ENCODE results near the gene BABAM2.

The BABAM2 gene

DNA sequence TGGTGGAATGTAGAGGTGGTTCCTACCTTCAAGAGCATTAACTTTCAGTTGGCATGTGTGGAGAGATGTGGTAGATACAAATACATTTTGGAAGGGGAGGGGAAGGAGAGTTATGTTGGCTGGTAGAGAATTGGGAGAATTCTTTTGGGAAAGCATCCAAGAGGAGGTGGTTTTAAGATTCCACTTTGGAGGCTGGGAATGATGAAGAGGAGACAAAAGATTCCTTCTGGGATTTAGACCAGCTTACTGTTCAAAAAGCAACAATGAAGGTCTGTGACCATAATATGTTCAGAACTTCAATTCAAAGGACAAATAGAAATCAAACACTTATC, 381.4 kb downstream of the BABAM2 start:
- DNase-seq (ENCODE audit: low read depth in 2 of 2, low spot score in 1 of 2): no peak

DNA sequence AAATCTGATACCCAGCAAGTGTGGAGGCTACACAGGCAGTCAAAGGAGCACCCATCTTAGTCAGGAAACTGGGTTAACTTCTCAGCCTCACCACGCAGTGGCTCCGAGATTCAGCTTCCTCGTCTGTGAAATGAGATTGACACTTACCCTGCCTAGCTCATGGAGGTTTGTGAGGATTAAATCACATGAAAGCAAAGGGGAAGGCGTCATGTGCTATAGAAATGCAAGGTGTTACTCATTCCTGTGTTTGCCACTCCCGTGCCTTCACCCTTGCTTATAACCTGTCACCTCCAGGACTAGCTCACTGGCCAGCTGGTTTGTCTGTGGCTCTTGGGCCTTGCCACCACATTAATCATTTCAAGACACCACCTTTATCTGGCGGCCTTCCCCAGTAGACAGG, 383.2 kb downstream of the BABAM2 start:
- DNase-seq (ENCODE audit: low read depth in 2 of 2, low spot score in 1 of 2): no peak

DNA sequence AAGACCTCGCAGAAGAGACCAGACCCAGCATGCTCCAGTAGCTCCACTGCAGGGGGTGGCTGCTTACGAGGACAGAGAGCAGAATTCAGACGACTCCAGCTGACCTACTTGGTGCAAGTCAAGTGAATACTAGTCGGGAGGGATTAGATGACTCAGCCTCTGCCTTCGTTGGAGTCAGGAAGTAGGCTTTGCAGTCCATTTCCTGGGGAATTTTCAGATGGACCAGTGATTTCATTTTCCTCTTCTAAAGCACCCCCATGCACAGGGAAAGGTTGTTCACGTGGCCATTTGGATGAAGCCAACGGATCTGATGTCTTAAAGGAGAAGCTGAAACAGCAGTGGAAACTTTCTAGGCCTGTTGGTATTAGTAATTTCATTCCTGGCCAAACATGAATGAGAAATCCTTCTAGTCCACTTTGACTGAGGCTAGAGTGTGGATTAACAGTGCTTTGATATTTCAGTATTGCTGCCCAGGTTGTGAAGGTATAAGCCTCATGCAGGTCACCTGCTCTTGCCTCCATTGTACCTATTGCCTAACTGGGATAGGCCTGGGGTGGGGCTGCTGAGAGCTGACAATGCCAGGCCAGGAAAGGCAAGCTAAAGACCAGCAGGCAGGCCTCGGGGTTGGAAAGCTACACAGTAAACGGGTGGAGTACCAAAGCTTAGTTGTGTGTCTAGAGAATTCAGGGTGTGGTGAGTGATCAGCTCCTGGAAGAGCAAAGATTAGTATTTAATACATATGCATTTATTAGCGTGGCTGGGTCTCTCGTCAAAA, 384.6 kb downstream of the BABAM2 start:
- no peak for DNase-seq (ENCODE audit: low read depth in 2 of 2, low spot score in 1 of 2)

DNA sequence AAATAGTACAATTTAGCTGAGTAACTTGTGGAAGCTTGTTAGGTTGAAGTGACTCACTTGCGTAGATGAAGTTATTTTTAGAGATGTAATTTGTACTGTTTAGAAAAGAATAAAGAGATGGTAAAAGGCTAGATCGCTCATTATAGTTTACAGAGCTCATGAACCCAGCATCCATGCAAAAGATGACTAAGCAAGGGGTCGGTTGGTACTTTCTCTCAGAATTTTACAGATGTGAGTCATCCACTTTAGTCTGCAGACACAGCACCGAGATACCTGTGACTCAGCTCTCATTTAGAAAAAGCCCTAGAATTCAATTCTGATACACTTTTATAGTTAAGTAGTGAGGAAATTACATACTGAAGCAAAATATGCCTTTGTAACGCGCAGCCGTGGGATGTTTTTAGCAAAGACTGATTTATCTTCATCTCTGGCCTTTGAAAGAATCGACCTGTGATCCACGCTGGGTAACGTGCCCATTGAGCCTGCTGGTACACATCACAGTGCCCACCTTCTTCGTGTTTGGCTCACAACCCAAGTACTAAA, 385.6 kb downstream of the BABAM2 start:
- DNase-seq (ENCODE audit: low read depth in 2 of 2, low spot score in 1 of 2): no peak

DNA sequence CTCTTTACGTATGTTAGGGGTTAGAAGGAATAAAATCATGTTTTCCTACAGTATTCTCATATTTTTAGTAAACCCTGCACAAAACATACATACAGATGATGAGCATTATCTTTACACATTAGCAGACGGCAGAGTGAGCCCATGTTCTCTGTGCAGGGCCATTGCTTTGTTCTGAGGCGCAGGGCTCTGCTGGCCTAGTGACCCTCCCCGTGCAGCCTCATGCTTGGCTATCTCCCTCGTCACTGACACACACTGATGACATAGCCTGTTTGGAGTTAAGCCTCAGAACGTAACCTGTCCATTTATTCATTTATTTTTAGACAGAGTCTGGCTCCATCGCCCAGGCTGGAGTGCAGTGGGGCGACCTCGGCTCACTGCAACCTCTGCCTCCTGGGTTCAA, 386.3 kb downstream of the BABAM2 start:
- DNase-seq (ENCODE audit: low read depth in 2 of 2, low spot score in 1 of 2): no peak

DNA sequence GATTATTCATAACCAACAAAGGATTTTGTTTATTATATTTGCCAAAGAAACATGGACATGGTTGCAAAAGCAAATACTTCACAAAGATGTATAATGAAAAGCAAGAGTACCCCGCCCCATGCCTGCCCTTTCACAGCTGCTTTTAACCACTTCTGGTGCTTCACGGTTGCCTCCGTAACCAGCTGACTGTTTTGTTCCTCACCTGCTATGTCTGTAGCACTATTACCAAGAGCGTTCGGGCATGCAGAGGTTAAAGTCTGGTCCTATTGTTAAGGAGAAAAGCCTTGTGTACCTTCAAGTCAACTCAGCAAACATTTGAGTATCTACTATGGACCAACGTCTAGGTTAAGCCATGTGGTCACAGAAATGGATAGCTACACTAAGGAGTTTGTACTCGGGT, 386.9 kb downstream of the BABAM2 start:
- no peak for DNase-seq (ENCODE audit: low read depth in 2 of 2, low spot score in 1 of 2)

DNA sequence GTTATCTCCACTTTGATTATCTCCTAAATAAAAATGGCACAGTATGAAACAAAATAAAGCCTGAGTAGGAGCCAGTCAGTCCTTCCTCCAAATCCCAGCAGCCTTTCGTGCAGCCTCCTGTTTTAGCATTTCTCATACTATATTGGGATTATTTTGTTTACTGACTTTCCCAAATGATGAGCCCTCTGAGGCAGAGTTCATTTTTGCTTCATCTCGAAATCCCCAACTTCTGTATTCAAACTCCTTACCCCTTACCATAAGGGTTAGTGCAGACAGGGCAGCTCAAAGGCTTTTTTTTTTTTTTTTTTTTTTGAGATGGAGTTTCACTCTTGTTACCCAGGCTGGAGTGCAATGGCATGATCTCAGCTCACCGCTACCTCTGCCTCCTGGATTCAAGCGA, 388.8 kb downstream of the BABAM2 start:
- DNase-seq (ENCODE audit: low read depth in 2 of 2, low spot score in 1 of 2): no peak

DNA sequence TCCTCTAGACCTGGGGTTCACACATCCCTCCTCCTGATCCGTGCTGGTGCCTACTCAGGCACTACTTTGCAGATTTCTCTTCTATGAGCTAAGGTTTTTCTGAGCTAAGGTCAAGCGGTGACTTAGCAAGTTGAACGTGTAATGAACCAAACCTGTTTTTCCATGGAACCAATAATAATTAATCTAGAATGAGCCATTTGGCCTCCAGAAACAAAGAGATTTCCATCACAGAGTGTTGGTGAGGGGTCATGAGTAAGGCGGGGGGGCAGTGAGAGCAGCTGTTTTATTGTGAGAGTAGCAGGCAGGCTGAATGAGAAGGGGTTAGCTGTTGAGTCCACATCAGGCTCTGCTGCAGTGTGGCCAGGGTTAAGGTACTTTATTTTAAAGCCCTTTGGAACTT, 390.1 kb downstream of the BABAM2 start:
- DNase-seq (ENCODE audit: low read depth in 2 of 2, low spot score in 1 of 2): no peak

DNA sequence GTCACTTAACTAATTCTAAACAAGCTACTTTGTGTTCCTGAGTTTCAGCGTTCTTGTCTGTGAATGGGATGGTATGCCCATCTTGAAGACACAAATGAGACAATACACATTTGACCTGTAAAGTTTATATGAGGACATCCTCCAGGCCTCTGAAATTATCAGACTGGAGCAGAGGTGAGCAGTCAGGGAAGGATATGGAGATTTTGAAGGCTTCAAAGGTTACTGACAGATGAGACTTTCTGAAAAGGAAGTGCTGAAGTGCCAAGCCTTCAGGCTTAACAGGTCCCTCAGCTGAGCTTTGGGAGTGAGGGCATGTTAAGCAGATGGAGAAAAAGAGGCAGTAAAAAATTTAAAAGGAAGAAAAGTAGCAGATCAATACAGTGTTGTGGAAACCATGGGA, 391.2 kb downstream of the BABAM2 start:
- no peak for DNase-seq (ENCODE audit: low read depth in 2 of 2, low spot score in 1 of 2)

DNA sequence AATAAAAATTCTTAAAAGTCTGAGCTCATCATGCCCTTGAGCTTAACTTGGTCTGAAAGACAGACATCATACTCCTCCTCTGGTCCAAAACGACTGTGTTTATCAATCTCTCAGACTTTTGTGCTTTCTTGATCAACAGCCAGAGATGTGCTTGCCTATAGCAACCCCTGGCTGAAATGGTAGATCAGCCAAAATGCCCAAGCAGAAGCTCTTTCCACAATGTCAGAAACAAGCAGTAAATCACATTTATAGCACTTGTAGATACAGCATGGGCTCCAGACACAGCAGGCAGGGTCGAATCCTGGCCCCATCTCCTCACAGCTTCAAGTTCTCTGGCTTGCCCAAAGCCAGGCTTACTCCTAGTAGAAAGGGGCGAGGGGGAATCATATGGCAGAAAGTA, 391.7 kb downstream of the BABAM2 start:
- no peak for DNase-seq (ENCODE audit: low read depth in 2 of 2, low spot score in 1 of 2)

DNA sequence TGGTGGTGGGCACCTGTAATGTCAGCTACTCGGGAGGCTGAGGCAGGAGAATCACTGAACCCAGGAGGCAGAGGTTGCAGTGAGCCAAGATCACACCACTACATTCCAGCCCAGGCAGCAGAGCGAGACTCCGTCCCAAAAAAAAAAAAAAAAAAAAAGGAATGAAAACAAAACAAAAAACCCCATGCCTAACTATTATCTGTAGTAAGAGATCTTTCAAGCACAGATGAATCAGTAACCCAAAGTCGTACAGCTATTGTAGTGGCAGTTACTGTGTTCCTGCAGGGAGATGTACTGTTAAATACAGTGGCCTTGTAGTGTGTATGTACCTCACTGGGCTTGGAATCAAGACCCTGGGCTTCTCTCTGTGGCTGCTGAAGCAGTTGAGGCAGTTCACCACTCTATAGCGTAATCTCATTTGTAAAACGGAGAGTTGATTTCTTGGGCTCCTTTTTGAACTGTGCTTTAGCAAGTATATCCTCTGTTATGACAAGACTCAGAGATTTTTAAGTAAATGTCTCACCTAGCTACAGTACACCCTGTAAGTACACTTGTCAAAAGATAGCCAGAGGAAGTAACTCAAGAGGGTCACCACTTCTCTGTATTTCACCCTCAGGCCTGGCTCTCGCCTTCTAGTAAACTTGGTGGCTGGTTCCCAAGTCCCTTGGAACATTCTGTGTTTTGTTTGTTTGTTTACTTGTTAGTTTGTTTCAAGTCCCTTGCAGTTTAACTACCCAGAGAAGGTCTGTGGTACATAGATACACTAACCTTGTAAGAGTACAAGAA, 392.5 kb downstream of the BABAM2 start:
- no peak for DNase-seq (ENCODE audit: low read depth in 2 of 2, low spot score in 1 of 2)

DNA sequence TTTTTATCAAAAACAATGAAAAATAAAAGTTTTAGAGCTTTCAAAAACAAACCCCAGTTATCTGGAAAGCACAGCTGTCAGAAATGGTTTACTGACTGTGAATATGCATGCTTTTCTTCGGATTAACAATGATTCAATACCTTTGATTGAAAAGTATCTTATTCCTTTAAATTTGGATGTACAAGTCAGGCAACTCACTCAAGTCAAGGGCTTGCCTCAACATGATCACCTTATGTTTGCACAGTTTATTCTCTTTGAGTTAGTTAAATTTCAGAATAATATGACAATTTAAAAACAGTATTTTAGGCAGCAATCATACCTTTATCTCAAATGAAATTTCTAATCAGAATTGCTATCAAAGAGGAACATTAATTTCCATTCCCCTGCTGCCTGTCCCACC, 393.3 kb downstream of the BABAM2 start:
- DNase-seq (ENCODE audit: low read depth in 2 of 2, low spot score in 1 of 2): no peak

DNA sequence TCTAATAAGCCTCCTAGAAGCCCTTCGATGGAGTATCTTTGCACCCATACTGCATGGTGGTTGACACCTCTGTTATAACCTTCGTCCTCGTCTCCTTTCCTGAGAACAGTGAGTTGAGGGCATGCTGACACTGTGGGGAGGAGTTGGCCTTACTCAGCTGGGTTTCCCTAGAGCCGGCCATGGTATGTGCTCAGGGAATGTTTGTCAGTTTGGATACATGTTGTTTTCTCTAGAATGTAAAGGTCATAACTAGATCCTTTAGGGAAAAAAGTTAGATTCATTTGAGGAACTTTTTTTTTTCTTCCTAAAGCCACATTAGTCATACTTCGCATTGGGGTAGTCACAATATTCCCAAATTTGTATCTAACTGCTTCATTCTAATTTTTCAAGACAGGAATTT, 396.1 kb downstream of the BABAM2 start:
- DNase-seq (ENCODE audit: low read depth in 2 of 2, low spot score in 1 of 2): no peak

DNA sequence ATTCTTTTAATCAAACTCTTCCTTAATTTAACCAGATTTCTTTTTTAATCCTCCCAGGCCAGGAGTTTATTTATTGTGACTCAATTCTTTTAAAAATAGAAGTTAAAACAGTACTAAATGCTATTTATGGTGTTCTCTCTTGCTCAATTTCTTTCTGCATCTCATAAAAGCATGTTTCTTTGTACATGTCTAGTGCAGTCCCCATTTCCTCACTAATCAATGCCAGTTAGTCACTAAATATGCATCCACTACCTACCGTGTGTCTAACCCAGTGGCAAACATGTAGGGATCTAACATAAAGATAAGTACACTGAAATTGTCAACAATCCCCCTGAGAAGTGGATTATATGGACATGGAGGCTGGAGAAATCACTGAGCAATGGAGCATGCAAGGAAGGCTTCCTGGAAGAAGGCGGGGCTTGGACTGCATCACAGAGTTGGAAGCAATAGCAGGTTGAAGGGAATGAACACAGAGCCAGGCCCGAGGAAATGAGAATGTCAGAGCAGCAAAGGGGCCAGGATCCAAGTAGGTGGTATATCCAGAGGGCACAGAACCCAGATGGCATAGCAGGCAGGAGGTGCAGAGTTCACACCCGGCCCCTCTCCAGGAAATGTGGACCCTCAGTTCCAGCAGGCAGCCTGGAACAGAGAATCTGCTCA, 396.9 kb downstream of the BABAM2 start:
- DNase-seq (ENCODE audit: low read depth in 2 of 2, low spot score in 1 of 2): no peak

DNA sequence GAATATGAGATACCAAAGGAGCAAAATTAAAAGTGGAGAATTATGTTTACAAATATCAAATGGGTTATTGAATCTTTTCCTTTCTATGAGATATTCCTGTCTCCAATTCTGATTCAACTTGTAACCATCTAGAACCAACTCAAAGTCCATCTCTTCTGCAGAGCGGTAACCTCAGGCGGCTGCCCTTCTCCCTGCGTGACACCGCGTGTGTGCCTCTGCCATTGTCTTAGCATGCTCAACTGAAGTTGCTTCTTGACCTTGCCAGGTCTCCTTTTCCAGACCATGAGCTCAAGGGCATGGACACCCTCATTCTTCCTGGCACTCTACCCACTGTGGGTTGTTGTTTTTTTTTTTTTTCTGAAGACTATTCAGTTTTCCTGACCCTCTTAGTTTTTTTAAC, 398.1 kb downstream of the BABAM2 start:
- no peak for DNase-seq (ENCODE audit: low read depth in 2 of 2, low spot score in 1 of 2)

DNA sequence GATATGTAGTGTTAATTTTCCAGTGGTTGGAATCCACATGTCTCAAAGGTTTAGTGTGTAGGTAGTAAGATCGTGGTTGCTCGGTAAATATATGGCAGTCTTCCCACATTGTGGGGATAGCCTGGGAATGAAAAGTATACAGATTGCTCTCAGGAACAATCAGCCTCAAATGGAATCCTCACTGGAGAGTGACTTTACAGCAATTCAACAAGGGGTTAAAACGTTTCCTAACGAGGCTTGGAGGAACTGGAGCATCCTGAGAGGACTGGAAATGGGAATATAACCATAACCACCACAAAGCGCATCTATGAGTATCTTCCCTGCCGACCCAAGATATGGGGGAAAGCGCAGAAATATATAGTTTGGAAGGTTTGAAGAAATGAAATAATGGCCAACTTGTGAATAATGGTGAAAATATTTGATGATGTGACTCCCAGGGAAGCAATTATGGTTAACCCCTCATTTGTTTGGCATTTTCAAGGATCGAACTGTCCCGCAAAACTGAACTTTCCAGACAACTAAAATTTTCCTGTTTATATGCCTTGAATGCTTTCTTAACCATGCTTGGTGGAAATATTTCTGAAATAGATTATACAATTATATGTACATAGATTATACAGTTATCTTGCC, 401.4 kb downstream of the BABAM2 start:
- DNase-seq (ENCODE audit: low read depth in 2 of 2, low spot score in 1 of 2): no peak

DNA sequence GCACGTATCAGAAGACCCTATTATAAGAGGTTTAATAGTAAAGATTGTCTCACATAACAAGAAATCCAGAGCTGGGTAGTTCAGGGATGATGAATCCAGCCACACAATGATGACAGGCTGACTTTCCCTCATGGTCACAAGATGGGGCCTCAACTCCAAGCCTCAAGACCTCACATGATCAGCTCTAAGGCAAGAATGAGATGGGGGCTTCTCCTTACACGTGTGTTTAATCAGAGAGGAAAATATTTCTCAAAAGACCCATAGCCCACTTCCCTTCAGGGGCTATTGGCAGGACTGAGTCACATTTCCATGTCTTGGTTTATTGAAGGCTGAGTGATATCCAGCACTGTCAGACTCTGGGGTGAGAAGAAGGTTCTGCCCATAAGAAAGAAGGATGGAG, 402.0 kb downstream of the BABAM2 start:
- DNase-seq (ENCODE audit: low read depth in 2 of 2, low spot score in 1 of 2): no peak

DNA sequence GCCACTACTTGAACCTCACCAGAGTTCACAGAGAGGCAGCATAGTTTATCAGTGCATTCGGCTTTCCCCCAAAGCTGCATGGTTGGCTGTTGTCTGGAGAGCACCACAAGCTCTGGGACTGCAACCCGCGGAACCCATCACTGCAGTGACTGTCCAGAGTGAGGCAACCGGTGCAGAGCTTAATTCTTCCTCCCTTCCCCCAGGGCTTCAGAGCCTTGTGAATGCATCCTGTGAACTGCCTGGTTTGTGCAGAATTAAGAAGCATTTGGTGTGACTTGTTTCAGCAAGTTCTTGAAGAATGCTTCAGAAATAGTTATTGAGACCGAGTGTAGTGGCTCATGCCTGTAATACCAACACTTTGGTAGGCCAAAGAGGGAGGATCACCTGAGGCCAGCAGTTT, 402.9 kb downstream of the BABAM2 start:
- no peak for DNase-seq (ENCODE audit: low read depth in 2 of 2, low spot score in 1 of 2)

DNA sequence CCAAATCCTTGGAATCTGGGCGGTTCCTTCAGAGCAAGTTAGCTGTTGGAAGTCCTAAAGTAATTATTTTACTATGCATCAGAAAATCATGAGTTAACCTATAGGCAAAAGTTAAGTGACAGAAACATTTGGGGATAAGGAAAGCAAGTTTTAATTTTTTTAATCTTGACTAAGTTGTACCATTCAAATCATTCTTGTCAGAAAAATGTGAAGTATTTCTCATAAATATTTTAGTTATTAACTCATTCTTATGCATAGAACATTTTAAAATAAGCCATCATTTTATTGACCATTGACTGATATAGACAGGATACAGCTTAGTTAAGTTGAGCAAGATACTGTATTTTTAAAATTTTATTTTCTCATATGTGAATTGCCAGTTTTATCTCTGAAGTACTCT, 403.9 kb downstream of the BABAM2 start:
- no peak for DNase-seq (ENCODE audit: low read depth in 2 of 2, low spot score in 1 of 2)

DNA sequence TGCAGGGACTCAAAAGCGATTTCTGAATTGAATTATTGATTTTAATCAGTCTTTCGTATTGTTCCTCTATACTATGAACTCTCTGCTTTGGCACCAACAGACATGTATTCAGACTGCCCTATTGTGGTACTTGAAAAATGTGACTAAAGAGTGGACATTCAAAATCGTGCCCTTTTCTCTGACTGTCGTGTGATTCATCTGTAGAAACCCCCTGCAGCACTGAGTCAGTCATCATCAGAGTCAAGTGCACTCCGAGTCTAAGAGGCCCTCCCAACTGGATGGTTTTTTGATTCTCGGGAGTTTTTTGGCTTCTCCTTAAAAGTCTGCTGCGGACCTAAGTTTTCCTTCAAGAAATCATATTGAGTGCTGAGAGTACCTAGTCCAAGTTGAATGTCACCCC, 405.7 kb downstream of the BABAM2 start:
- no peak for DNase-seq (ENCODE audit: low read depth in 2 of 2, low spot score in 1 of 2)

DNA sequence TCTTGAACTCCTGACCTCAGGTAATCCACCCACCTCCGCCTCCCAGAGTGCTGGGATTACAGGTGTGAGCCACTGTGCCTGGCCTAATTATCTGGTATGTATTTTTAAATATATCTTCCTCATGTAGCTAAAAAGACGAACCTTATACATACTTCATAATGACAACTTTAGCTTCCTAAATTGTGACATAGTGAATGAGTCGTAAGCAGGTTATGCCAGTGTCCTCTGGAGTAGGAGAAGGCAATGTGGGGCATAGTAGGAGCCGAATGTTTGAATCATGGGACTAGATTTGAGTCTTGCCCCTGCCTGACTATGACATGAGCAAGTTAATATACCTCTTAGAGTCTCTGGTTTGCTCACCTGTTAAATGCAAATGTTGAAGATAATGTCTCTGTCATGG, 406.4 kb downstream of the BABAM2 start:
- no peak for DNase-seq (ENCODE audit: low read depth in 2 of 2, low spot score in 1 of 2)

DNA sequence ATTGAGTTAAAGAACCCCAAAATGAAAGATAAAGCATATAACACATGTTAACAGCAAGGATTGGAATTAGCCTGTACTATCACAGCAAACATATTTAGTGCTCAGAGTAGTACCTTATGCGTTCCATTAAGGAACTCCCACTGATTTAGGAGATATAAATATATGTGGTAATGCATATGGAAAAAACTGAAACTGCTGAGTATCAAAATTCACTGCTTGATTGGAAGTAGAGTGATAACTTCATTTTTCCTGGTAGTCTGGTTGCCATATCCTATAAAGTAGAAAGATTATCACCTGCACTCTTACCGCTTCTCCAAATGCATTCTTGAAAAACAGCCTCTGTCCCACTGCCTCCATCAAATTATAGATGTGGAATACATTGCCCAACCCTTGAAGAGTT, 407.0 kb downstream of the BABAM2 start:
- no peak for DNase-seq (ENCODE audit: low read depth in 2 of 2, low spot score in 1 of 2)

Measured in stimulated activated CD8-positive, alpha-beta memory T cell treated with anti-CD3 and anti-CD28 coated beads, Interleukin-4, amount 100 ng/mL, for 4 hours (primary cell).